ENCODE data around the gene TAF10.

TAF10 gene

DNA sequence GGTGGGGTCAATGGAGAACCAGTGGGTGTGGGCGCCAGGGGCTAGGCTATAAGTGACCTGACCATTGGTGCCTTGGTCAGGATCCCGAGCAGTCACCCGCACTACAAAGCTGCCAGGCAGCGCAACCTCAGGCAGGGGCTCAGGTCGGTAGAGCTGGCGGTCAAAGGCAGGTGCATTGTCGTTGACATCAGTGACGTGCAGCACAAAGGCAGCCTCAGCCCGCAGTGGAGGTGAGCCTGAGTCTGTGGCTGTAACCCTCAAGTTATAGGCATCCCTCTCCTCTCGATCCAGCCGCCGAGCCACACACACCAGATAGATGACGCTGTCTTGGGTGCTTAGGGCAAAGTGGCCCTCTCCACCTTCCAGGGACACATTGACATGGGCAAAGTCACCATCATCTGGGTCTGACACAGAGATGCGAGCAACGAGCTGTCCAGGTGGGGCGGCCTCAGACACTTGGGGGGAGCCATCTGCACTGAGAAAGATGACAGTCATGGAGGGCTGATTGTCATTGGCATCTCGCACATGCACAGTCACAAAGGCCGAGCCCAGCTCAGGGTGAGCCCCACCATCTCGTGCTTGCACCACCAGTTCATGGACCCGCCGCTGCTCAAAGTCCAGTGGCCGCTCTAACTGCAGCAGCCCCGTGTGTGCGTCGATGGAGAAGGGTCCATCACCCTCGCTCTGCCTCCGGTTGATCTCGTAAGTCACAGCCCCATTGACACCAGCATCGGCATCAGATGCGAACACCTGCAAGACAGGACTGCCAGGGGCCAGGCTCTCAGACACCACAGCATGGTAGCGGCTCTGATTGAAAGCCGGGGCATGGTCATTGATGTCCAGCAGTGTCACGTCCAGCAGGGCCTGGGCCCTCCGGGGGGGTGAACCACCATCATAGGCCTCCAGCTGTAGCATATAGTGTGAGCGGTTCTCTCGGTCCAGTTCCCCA, 28.3 kb upstream of the TAF10 start:
- DNase-seq = no peak

DNA sequence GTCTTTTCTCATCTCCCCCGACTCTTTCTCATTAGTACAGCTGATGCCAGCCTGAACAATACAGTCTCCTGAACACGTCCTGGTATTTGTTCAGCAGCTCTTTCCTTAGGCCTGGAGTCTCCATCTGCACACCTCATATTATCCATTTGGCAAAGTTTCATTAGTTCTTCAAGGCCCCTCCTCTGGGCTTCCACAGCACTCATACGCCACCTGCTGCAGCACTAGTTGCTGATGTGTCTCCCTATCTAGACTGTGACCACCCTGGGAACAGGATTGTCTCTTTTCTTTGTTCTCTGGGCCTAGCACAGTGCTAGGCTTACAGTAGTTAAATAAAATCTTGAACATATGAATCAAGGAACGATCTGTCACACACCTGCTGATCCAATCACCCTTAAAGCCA, 26.4 kb upstream of the TAF10 start:
- no peak for DNase-seq

DNA sequence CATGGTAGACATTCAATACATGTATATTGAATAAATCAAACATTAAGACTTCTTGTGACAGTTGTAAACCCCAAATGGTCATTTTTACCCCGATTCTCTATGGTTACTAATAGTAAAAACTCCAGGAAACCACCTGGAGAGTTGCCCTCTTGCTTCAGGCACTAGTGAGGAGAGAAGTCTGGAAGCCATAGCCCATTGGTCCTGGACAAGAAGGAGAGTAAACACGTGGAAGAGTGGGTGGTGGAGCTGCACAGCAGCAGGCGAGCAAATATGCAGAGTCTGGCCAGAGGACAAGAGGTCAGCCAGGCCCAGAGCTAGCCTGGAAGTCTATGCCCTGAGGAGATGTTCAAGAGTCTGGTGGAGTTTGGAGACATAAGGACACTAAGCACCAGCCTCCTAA, 25.9 kb upstream of the TAF10 start:
- DNase-seq = peak; percentile 96

DNA sequence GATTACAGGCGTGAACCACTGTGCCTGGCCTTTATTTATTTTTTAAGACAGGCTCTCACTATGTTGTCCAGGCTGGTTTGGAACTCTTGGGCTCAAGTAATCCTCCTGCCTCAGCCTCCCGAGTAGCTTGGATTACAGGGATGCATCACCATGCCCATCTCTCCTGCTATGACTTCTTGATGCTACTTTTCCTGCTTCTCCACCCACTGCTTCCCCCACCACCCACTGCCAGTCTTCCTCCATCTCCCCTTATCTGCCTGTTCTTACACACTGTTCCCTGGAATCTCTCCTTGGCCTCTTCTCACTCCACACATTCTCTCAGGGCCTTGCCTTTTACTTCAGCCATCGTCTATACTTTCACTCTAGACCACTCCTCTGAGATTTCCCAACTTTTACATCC, 24.5 kb upstream of the TAF10 start:
- DNase-seq = no peak

DNA sequence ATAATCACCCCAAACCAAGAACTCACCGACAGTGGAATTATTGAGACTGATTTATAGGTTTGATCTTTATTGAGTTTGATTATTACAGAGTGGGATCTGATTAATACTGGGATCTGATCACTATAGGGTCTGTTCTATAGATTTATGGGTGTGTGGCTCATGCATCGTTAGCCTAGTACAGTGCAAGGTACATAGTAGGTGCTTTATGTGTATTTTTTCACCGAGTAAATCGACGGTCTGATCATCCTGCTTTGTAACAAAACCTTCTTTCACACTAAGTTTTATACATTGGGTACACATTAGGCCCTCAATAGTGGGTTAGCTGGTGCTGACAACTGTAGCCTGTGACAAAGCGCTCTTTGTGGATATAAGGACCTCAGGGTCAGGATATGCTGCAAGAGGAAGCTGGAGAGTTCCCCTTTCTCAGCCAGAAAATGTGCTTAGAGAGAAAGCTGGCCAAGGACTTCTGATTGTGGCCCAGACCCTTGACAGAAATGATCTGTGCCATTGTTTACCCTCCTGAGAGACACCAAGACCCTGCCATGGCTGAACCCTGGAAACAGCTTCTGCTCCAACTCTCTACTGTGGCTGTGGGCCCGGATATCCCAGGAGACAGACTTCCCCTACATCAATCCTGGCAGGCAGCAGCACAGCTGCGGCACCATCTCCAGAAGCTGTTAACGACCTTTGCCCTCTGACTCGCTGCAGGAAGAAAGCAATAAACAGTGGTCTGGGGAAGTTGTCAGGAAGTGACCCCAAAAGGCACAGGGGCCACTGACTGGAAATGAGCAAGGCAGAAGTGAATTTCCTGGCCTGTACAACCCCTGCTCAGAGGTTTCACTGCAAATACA, 23.3 kb upstream of the TAF10 start:
- DNase-seq = peak; percentile 86

DNA sequence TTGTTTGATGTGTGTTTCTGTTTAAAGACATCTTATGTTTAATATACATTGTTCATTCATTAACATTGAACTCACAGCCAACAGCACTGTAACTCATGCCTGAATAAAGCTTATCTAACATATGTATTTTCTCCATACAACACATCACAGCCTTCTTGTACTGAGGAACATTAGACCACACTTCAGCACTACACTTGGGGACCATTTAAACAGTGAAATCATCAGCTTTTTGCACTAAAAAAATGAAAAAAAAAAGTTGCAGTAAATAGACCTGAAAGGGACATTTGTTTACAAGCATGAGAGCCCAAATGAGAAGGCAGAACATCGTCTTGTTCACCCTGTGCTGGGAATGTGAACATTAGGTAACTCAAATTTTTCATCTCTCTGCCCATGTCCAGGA, 22.5 kb upstream of the TAF10 start:
- no peak for DNase-seq

DNA sequence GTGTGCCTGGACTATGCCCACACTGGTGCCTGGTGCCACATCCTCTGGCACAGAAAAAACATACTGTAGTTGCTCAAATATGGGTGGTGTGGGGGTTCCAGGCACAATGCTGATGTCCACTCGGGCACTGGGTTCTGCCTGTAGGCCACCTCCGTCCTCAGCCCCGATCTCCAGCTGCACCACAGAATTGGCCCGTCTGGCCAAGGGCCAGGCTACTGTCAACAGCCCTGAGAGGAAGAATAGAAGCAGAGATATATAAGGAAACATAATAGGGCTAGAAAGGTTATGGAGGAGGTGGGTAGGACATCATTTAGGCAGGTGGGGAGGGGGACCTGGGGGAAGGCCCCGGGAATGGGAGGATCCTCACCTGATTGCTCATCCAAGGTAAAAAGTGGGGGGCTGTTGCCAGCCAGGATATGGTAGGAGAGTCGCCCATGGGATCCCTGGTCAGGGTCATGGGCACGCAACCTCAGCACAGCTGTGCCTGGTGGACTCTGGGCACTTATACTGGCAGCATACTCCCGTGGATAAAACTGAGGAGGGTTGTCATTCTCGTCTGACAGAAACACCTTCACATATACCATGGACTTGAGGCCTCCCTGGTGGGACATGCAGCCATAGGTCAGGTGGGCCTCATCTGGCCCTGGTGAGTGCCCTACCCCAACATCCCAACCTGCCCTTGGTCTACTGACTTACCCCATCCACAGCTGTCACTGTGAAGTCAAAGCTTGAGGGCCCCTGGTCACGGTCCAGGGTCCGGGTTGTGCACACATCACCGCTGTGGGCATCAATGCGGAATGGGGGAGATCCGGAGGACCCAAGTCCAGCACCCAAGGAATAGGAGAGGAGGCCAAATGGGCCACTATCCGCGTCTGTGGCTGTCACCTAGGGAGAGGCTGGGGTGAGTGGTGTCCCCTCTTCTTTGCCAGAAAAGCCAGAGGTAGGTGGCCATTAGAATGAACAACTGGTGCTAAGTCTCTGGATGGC, 21.7 kb upstream of the TAF10 start:
- no peak for DNase-seq

DNA sequence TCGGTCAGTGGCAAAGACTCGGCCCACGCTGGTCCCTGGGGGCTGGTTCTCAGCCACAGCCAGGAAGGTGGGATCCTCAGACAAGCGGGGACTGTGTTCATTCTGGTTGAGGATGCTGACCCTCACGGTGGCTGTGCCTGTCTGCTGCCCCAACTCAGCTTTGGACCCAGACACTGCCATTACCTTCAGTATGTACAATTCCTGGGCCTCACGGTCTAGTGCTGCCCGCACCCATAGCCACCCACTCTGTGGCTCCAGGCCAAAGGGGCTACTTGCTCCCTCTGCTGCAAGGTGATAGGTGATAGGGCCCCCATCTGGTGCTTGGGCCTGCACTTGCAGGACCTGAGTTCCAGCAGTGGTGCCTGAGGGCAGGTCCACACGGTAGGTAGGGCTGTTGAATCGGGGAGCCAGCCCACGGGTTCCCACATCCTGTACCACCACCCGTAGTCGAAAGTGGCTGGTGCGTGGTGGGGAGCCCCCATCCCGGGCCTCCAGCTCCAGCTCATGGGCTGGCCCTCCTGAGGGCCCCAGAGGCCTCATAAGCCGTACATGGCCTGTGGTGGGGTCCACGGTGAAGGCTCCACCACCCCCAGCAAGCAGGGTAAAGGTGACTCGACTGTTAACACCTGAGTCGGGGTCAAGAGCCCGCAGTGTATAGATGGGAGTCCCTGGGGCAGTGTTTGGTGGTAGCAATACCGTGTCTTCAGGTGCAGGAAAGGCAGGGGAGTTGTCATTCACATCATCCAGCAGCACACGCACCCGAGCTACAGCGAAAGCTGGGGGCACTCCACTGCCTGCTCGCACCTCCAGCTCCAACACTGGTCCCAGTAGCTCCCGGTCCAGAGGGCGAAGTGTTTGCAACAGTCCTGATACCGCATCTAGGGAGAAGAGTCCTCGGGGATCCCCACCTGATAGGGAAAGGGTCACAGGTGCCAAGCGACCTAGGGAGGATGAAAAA, 20.4 kb upstream of the TAF10 start:
- no peak for DNase-seq

DNA sequence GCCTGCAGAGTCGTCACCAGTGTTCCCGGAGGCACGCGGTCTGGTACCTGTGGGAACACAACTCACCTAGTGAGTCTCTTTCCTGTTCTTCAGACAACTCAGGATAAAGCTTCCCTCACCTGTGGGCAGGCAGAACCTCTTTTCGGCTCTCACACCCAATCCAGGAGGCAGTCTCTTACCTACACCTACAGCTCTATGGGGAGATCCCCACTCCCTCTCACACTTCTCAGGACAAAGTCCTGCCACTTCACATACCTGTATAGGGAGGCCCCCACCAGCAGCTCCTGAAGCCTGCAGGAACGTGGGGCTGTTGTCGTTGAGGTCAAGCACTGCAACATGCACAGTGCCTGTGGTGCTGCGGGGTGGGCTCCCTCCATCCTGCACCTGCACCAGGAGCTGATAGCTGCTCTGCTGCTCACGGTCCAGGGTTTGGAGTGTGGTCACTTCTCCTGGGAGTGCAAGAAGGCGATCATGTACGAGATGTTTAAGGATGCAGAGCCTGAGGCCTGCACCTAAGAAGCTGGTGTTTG, 19.4 kb upstream of the TAF10 start:
- no peak for DNase-seq

DNA sequence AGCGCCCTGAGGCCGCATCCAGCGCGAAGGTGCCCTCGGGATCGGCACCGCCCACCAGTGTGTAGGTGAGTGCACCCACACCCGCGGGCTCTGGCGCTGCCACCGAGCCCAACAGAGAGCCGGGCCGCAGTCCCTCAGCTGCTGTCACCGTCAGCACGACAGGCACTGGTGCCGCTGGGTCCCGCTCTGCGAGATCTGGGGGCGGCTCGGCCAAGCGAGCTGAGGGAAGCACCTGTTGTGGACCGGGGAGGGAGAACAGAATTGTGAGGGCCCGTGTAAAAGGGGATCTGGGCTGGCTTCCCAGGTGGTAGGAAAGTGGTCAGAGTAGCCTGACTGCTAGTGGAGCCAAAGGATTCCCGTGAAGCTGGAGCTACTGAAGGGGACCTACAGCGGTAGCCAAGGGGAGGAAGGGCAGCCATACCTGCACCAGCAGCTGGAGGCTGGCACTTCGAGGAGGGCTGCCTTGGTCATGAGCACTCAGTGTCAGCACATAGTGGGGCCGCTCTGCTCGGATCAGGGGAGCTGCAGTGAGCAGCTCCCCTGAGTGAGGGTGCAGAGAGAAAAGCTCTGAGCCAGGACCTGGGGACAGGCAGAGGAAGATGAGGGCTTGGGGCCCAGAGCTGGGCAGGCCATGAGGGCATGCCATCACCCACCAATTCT, 18.7 kb upstream of the TAF10 start:
- no peak for DNase-seq

DNA sequence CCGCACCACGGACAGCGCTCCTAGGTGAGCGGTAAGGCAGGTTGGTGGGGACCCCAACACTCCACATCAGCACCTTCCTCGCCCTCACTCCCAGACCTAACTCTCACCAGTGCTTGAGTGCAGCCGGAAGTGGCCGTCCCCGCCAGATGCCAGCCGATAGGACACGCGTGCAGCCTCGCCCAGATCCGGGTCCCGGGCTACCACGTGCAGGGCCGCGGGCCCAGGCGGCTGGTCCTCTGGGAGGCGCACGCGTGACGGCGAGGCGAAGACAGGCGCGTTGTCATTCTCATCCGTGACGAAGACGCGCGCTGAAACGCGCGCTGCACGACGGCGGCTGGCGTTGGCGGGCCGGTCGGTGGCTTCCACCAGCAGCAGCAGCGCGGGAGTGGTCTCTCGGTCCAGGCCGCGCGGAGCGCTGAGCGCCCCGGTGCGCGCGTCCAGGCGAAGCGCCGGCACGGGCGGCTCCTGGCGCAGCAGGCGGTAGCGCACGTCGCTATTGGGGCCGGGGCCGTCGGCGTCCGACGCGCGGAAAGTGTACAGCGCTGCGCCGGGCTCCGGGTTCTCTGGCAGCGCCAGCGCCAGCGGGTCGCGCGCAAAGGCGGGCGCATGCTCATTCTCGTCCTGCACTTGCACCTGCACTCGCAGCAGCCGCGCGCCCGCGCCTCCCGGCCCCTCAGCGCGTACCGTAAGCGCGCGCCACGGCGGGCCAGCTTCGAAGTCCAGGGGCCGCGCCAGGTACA, 18.0 kb upstream of the TAF10 start:
- no peak for DNase-seq

DNA sequence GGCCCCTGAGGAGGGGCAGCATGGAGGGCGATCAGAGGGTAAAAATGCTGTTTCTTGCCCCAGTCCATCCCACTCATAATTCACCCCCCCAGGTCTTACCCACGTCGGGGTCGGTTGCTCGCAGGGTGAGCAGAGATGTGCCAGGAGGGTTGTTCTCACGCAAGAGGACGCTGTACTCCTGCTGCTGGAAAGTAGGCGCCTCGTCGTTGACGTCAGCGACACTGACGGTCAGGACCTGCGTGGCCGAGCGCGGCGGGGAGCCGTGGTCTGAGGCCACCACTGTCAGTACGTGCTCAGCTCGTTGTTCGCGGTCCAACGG, 17.5 kb upstream of the TAF10 start:
- no peak for DNase-seq

DNA sequence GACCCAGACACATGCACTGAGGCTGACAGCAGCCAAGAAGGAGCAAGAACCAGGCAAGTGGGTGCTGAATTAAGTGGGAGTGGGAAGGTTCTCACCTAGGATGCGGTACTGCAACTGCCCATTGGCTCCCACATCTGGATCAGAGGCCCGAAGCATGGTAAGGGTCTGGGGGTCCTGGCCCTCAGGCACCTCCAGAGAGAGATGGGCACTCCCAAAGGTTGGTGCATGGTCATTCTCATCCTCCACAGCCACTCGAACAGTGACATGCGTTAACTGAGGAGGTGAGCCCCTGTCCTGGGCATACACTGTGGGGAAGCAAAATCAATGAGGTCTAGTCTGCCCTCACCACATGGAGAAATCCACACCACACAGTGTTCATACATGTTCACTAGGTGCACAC, 16.5 kb upstream of the TAF10 start:
- DNase-seq = no peak

DNA sequence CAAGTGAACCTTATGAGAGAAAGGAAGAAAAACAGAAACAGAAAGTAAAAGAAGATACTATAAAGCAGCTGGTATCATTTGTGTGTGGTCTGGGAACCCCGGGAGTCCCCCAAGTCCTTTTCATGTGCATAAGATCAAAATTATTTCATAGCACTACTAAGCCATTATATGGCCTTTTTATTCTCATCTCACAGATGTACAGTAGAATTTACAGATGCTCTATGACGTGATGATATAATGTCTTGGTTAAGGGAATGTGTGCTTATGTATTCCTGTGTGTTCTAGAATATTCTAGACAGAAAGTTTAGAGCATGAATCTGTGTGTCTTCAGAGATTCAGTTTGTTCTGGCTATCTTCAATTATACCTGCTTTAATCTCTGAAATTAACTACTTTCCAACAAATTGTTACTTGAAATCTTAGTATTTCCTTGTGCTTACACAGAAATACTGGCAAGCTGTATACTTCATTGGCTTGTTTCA, 15.8 kb upstream of the TAF10 start:
- no peak for DNase-seq

DNA sequence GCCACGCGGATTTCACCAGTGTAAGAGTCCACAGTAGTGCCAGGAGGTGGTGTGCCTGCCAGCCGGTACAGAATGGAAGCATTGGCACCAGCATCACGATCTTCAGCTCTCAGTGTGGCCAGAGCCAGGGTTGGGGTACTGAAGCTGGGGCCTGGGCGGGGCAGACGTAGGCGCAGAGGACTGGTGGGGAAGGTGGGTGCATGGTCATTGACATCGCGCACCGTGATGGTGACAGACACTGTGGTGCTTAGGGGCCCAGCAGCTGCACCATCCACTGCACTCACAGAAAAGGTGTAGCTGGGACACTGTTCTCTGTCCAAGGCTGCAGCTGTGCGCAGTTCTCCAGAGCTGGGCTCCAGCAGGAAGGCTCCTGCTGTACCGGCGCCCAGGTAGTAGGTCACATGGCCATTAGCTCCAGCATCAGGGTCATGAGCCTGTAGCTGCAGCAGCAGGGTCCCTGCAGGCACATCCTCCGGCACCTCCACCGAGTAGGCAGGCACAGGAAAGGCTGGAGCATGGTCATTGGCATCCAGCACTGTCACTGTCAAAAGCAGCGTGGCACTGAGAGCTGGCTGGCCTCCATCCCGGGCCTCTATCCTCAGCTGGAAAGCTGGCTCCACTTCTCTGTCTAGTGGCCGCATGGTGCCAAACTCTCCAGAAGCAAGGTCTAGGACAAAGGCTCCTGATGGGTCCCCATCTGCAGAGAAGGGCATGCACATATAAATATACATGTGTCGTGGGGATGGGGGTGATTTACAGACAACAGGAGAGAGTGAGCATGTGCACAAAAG, 15.2 kb upstream of the TAF10 start:
- DNase-seq = no peak

DNA sequence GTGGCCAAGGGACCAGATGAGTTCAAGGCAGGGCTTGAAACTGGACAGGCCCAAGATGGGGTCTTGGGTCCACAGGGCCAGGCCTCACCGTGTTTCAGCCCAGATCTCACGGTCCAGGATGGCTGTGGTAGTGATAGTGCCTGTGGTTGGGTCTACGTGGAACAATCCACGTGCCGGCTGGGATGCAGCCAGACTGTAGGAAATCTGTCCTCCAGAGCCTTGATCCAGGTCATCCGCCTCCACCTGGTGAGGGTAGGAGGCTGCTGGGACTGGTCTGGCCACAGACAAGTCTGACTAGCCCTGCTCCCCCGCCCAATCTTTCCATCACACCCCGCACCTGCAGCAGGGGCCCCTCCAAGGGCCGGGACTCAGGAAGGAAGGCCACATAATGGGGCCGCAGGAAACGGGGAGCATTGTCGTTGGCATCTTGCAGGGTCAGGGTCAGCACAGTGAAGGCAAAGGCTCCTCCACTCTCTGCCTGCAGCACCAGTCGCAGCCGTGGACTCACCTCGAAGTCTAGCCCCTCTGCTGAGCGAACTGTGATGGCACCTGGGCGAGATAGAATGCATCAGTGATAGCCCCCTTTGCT, 13.9 kb upstream of the TAF10 start:
- DNase-seq = no peak

DNA sequence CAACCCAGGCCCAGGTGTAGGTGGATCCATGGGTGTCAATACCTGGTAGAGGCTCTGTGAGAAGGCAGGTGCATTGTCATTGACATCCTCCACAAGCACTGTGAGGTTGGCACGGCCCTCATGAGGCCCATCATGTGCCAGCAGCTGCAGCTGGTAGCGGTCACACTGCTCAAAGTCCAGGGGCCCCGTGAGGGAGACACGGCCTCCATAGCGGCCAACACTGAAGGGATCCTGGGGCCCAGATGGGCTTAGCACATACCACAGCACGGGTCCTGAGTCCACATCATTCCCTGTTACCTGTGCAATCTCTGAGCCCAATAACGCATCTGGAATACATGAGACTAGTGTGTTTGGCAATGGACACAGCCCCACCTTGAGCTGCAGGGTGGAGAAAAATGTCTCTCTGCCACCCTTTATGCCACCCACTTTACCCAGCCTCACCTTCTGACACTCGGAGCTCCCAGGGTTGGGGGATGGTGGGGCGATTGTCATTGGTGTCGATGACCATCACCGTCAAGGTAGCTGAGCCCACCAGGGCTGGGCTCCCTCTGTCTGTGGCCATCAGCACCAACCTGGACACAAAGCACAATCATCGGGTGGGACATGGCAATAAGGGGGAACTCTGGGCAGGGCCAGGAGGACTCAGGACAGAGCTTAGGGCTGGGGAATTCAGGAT, 13.3 kb upstream of the TAF10 start:
- no peak for DNase-seq
